Activated CD8-positive, alpha-beta memory T cell treated with anti-CD3 and anti-CD28 coated beads, Interleukin-2, amount 50 U/mL, for 1 hour (primary cell): ENCODE data around the gene RAPSN.
A peak's percentile ranks its signal among the peaks of the same experiment; 100 is the strongest.

ENCODE experiments used
- DNase-seq: peaks from one replicate; pipeline ENCODE4 v3.0.0-alpha.2; 2020; ENCODE audit errors: extremely low read depth

RAPSN gene

GRCh38 chr11:47466201-47466600 lies 17.3 kb upstream of the RAPSN start:
- no peak for DNase-seq

GRCh38 chr11:47464483-47464882 lies 15.5 kb upstream of the RAPSN start:
- DNase-seq = no peak

GRCh38 chr11:47461876-47462275 lies 12.9 kb upstream of the RAPSN start:
- no peak for DNase-seq

GRCh38 chr11:47460571-47461235 lies 11.8 kb upstream of the RAPSN start:
- DNase-seq = no peak

GRCh38 chr11:47454258-47454671 lies 5.3 kb upstream of the RAPSN start:
- DNase-seq = peak; percentile 9

- DNase-seq = no peak
Observed at GRCh38 chr11:47453365-47453764, 4.4 kb upstream of the RAPSN start.

- no peak for DNase-seq
Observed at GRCh38 chr11:47451990-47452389, 3.1 kb upstream of the RAPSN start.

- DNase-seq = no peak
Observed at GRCh38 chr11:47451436-47451835, 2.5 kb upstream of the RAPSN start.

- DNase-seq = no peak
Observed at GRCh38 chr11:47449541-47449940, 605 bp upstream of the RAPSN start.

- no peak for DNase-seq
Observed at GRCh38 chr11:47447906-47448305, 1.0 kb downstream of the RAPSN start.

- no peak for DNase-seq
Observed at GRCh38 chr11:47446833-47447232, 2.1 kb downstream of the RAPSN start.

- DNase-seq = no peak
Observed at GRCh38 chr11:47445840-47446239, 3.1 kb downstream of the RAPSN start.

- DNase-seq = no peak
Observed at GRCh38 chr11:47443817-47444216, 5.1 kb downstream of the RAPSN start.

GRCh38 chr11:47443028-47443700 lies 5.8 kb downstream of the RAPSN start:
- DNase-seq = no peak

- DNase-seq = no peak
Observed at GRCh38 chr11:47442514-47442913, 6.4 kb downstream of the RAPSN start.

- no peak for DNase-seq
Observed at GRCh38 chr11:47441421-47441820, 7.5 kb downstream of the RAPSN start.

GRCh38 chr11:47440054-47440476 lies 8.9 kb downstream of the RAPSN start:
- DNase-seq = no peak

- DNase-seq = no peak
Observed at GRCh38 chr11:47438721-47439120, 10.2 kb downstream of the RAPSN start.

- no peak for DNase-seq
Observed at GRCh38 chr11:47437746-47438418, 11.1 kb downstream of the RAPSN start.

- no peak for DNase-seq
Observed at GRCh38 chr11:47437218-47437745, 11.7 kb downstream of the RAPSN start.

GRCh38 chr11:47436726-47437125 lies 12.2 kb downstream of the RAPSN start:
- no peak for DNase-seq

GRCh38 chr11:47435687-47436086 lies 13.2 kb downstream of the RAPSN start:
- no peak for DNase-seq
